Fibroblast of pulmonary artery (primary cell): Measurements from ENCODE around the gene S100A6.
"Not testable (repeated sequence)": the region's sequence is repeated elsewhere in the genome, so short reads cannot be mapped to it uniquely, and the experiment has no call there.

Source experiments
- DNase-seq: peaks from one replicate; pipeline ENCODE4 v3.0.0-alpha.2; 2010; ENCODE audit warnings: low read depth
- H3K4me3 ChIP-seq: replicated peaks from 2 replicates; pipeline ENCODE4 v1.5.1; 2011; ENCODE audit warnings: low read depth, mild to moderate bottlenecking, control low read depth, low read length, moderate library complexity
- TF ChIP-seq, protein P1 (sequence below): IDR thresholded peaks from 2 replicates; pipeline ENCODE4 v1.5.1; 2011; ENCODE audit warnings: mild to moderate bottlenecking, control low read depth, low read length, inconsistent platforms; ENCODE audit errors: missing control alignments

The S100A6 gene

DNA sequence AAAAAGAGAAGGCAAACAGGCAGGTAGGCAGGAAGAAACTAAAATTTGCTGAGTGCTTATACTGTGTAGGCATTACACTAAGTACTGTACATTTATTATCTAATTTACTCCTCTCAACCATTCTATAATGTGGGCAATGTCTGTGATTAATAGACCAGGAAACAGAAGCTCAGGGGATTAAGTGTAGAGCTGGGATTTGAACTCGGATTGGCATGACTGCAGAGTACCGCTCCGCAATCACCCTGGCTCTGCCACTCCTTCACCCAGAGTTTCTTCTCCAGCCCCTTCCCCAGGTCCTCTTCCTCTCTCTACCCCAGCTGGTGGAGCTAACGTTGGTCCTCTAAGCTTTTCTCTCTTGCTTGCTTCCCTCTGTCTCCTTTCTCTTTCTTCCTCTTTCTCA is 41.3 kb upstream of the S100A6 start:
- TF ChIP-seq, protein P1, sequence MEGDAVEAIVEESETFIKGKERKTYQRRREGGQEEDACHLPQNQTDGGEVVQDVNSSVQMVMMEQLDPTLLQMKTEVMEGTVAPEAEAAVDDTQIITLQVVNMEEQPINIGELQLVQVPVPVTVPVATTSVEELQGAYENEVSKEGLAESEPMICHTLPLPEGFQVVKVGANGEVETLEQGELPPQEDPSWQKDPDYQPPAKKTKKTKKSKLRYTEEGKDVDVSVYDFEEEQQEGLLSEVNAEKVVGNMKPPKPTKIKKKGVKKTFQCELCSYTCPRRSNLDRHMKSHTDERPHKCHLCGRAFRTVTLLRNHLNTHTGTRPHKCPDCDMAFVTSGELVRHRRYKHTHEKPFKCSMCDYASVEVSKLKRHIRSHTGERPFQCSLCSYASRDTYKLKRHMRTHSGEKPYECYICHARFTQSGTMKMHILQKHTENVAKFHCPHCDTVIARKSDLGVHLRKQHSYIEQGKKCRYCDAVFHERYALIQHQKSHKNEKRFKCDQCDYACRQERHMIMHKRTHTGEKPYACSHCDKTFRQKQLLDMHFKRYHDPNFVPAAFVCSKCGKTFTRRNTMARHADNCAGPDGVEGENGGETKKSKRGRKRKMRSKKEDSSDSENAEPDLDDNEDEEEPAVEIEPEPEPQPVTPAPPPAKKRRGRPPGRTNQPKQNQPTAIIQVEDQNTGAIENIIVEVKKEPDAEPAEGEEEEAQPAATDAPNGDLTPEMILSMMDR: no peak
- no peak for DNase-seq
- H3K4me3 ChIP-seq: no peak overlapping the region

DNA sequence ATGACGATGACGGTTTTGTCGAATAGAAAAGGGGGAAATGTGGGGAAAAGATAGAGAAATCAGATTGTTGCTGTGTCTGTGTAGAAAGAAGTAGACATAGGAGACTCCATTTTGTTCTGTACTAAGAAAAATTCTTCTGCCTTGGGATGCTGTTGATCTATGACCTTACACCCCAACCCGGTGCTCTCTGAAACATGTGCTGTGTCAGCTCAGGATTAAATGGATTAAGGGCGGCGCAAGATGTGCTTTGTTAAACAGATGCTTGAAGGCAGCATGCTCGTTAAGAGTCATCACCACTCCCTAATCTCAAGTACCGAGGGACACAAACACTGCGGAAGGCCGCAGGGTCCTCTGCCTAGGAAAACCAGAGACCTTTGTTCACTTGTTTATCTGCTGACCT is 39.7 kb upstream of the S100A6 start:
- DNase-seq, H3K4me3 ChIP-seq: not testable (repeated sequence)

- not testable (repeated sequence) for DNase-seq
Measured at GRCh38 chr1:153575081-153575491, 39.3 kb upstream of the S100A6 start.

DNA sequence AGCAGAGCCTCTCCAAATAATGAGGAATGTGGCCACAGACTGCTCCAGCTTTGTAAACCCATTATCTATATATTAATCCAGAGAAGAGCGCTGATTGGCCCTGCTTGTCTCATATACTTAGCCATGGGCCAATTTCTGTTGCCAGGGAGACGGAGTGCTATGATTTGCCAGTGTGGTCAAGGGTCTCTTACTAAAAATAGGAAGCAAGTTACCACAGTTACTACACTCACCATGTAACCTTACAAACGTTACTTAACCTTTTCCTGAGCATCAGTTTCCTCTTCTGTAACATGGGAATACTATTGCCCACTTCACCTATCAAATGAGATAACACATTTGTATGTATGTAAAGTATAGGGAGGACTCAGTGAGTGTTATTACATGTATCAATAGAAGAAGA is 37.6 kb upstream of the S100A6 start:
- peak; percentile 28 for DNase-seq
- no peak overlapping the region for H3K4me3 ChIP-seq
- TF ChIP-seq, protein P1: no peak

More at GRCh38 chr1:153575081-153575491, 39.3 kb upstream of the S100A6 start:
- not testable (repeated sequence) for H3K4me3 ChIP-seq

GRCh38 chr1:153572569-153573015 is 36.8 kb upstream of the S100A6 start:
- H3K4me3 ChIP-seq: no peak overlapping the region
- DNase-seq: peak; percentile 84

DNA sequence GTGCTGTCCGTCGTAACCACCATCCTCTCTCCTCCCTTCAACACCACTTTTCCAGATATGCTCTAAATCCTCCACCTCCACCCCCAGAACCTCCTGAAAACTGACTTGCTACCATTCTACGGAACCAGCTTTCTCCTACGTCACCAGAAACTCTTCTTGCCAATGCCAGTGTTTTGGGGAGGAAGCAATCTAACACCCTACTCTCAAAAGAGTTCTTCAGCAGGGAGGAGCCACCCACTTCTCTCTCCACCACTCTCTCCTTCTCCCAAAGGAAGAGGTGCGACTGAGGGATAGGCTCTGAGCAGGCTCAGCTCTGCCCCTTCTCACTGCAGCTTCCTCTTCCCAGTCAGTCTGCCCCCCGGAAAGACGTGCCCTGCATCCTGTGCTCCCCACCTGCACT is 35.9 kb upstream of the S100A6 start:
- H3K4me3 ChIP-seq: no peak overlapping the region
- TF ChIP-seq, protein P1: no peak
- no peak for DNase-seq

More at GRCh38 chr1:153572569-153573015, 36.8 kb upstream of the S100A6 start:
- TF ChIP-seq, protein P1: peak; percentile 98

DNA sequence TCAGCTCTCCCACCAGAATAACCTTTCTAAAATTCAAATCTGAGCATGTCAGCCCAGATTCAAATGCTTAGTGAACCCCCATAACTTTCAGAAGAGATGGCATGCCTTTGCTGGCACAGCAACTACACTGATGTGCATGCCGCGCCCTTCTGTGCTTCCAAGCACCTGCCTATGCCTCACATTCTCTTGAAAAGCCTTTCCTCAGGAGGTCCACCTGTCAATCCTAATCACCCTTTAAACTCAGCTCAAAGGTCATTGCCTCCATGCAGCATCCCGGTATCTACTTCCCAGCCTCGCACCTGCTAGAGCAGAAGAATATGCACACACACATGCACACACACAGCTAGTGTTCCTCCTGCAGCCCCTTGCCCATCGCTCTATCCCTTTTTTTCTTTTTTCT is 35.1 kb upstream of the S100A6 start:
- no peak for DNase-seq
- no peak overlapping the region for H3K4me3 ChIP-seq
- TF ChIP-seq, protein P1: no peak

DNA sequence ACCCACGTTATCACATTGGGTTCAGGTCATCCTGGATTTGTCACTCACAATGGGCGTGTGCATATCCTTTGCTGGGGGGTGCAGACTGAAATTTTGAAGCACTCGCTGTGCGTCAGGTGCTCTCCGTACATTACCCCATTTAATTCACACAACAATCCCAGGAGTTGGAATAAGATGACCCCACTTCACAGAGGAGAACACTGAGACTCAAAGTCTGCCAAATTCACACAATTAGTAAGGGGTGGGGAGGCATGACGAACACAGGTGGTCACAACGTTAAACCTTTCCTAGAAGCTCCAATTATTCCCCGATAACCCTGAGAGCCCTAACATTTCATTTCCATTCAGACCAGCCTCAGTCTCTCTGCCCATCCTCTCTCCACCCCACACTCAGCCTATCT is 33.7 kb upstream of the S100A6 start:
- no peak for DNase-seq
- TF ChIP-seq, protein P1: no peak
- H3K4me3 ChIP-seq: no peak overlapping the region
